ENCODE data around the gene PTBP2.
A peak's percentile ranks its signal among the peaks of the same experiment; 100 is the strongest.

The PTBP2 gene

GRCh38 chr1:96713649-96714048, 7.9 kb upstream of the PTBP2 start:
- H3K4me1 Mint-ChIP-seq, result no peaks in the 10 kb centered on the region
- no peak overlapping the region for H3K4me3 Mint-ChIP-seq
- no peaks in the 10 kb centered on the region for H3K9me3 Mint-ChIP-seq
- no peaks in the 10 kb centered on the region for H3K36me3 Mint-ChIP-seq (ENCODE audit: insufficient read depth)
- no peak overlapping the region for H3K27ac Mint-ChIP-seq (ENCODE audit: low read depth)
- ATAC-seq (replicated peaks; ENCODE audit: extremely low read depth, poor library complexity, severe bottlenecking) (no peak), DNase-seq (ENCODE audit: low spot score in 2 of 2) (no peak)
- peaks cover 29% of the 10 kb centered on the region for H3K27me3 Mint-ChIP-seq

GRCh38 chr1:96714881-96715280, 6.7 kb upstream of the PTBP2 start:
- Mint-ChIP-seq H3K27me3 (peaks cover 29% of the 10 kb centered on the region), H3K4me3 (no peak overlapping the region), H3K36me3 (ENCODE audit: insufficient read depth) (no peaks in the 10 kb centered on the region), H3K4me1 (no peaks in the 10 kb centered on the region), H3K9me3 (no peaks in the 10 kb centered on the region), H3K27ac (ENCODE audit: low read depth) (no peak overlapping the region)
- DNase-seq (ENCODE audit: low spot score in 2 of 2) (no peak), ATAC-seq (replicated peaks; ENCODE audit: extremely low read depth, poor library complexity, severe bottlenecking) (no peak)

- Mint-ChIP-seq H3K36me3 (ENCODE audit: insufficient read depth) (no peaks in the 10 kb centered on the region), H3K4me1 (no peaks in the 10 kb centered on the region), H3K27me3 (peaks cover 29% of the 10 kb centered on the region), H3K4me3 (no peak overlapping the region), H3K27ac (ENCODE audit: low read depth) (no peak overlapping the region), H3K9me3 (no peaks in the 10 kb centered on the region)
- DNase-seq (ENCODE audit: low spot score in 2 of 2) (no peak), ATAC-seq (replicated peaks; ENCODE audit: extremely low read depth, poor library complexity, severe bottlenecking) (no peak)
These were observed 6.1 kb upstream of the PTBP2 start for GRCh38 chr1:96715482-96715881.

GRCh38 chr1:96721053-96721415, 550 bp upstream of the PTBP2 start:
- ATAC-seq (replicated peaks; ENCODE audit: extremely low read depth, poor library complexity, severe bottlenecking) (peak; percentile 2), DNase-seq (ENCODE audit: low spot score in 2 of 2) (no peak)

GRCh38 chr1:96722161-96722922, 758 bp downstream of the PTBP2 start:
- H3K4me3 Mint-ChIP-seq, result peak overlapping the region; percentile 95

More at GRCh38 chr1:96721053-96721415, 550 bp upstream of the PTBP2 start:
- peak overlapping the region; percentile 95 for H3K4me3 Mint-ChIP-seq
- H3K27me3 Mint-ChIP-seq, result peaks cover 5% of the 10 kb centered on the region
- H3K36me3 Mint-ChIP-seq (ENCODE audit: insufficient read depth), result peaks cover 11% of the 10 kb centered on the region
- H3K4me1 Mint-ChIP-seq, result peaks cover 32% of the 10 kb centered on the region
- no peaks in the 10 kb centered on the region for H3K9me3 Mint-ChIP-seq
- H3K27ac Mint-ChIP-seq (ENCODE audit: low read depth), result peak overlapping the region; percentile 90

GRCh38 chr1:96722958-96723357, 1.4 kb downstream of the PTBP2 start:
- Mint-ChIP-seq H3K27me3 (no peaks in the 10 kb centered on the region), H3K36me3 (ENCODE audit: insufficient read depth) (peaks cover 19% of the 10 kb centered on the region), H3K27ac (ENCODE audit: low read depth) (peak overlapping the region; percentile 90), H3K4me3 (peak overlapping the region; percentile 95), H3K9me3 (no peaks in the 10 kb centered on the region), H3K4me1 (peaks cover 44% of the 10 kb centered on the region)
- DNase-seq (ENCODE audit: low spot score in 2 of 2), result no peak
- ATAC-seq (replicated peaks; ENCODE audit: extremely low read depth, poor library complexity, severe bottlenecking), result no peak

More at GRCh38 chr1:96722161-96722922, 758 bp downstream of the PTBP2 start:
- H3K9me3 Mint-ChIP-seq, result no peaks in the 10 kb centered on the region
- DNase-seq (ENCODE audit: low spot score in 2 of 2) (no peak), ATAC-seq (replicated peaks; ENCODE audit: extremely low read depth, poor library complexity, severe bottlenecking) (peak; percentile 62)
- no peaks in the 10 kb centered on the region for H3K27me3 Mint-ChIP-seq
- H3K4me1 Mint-ChIP-seq, result peaks cover 39% of the 10 kb centered on the region
- peaks cover 19% of the 10 kb centered on the region for H3K36me3 Mint-ChIP-seq (ENCODE audit: insufficient read depth)
- peak overlapping the region; percentile 90 for H3K27ac Mint-ChIP-seq (ENCODE audit: low read depth)

GRCh38 chr1:96723377-96723776, 1.8 kb downstream of the PTBP2 start:
- Mint-ChIP-seq H3K9me3 (no peaks in the 10 kb centered on the region), H3K4me1 (peaks cover 49% of the 10 kb centered on the region), H3K4me3 (peak overlapping the region; percentile 95), H3K27me3 (no peaks in the 10 kb centered on the region), H3K27ac (ENCODE audit: low read depth) (peak overlapping the region; percentile 90), H3K36me3 (ENCODE audit: insufficient read depth) (peaks cover 22% of the 10 kb centered on the region)
- no peak for DNase-seq (ENCODE audit: low spot score in 2 of 2)
- no peak for ATAC-seq (replicated peaks; ENCODE audit: extremely low read depth, poor library complexity, severe bottlenecking)

GRCh38 chr1:96723936-96724335, 2.4 kb downstream of the PTBP2 start:
- Mint-ChIP-seq H3K27ac (ENCODE audit: low read depth) (no peak overlapping the region), H3K36me3 (ENCODE audit: insufficient read depth) (peaks cover 25% of the 10 kb centered on the region), H3K4me1 (peaks cover 53% of the 10 kb centered on the region), H3K9me3 (no peaks in the 10 kb centered on the region), H3K27me3 (no peaks in the 10 kb centered on the region), H3K4me3 (no peak overlapping the region)
- no peak for ATAC-seq (replicated peaks; ENCODE audit: extremely low read depth, poor library complexity, severe bottlenecking)
- DNase-seq (ENCODE audit: low spot score in 2 of 2), result no peak

- Mint-ChIP-seq H3K4me1 (peaks cover 64% of the 10 kb centered on the region), H3K27me3 (no peaks in the 10 kb centered on the region), H3K9me3 (no peaks in the 10 kb centered on the region), H3K4me3 (no peak overlapping the region), H3K36me3 (ENCODE audit: insufficient read depth) (peaks cover 21% of the 10 kb centered on the region), H3K27ac (ENCODE audit: low read depth) (peak overlapping the region; percentile 77)
- DNase-seq (ENCODE audit: low spot score in 2 of 2) (no peak), ATAC-seq (replicated peaks; ENCODE audit: extremely low read depth, poor library complexity, severe bottlenecking) (no peak)
These were observed 6.3 kb downstream of the PTBP2 start for GRCh38 chr1:96727860-96728259.

- Mint-ChIP-seq H3K27me3 (no peaks in the 10 kb centered on the region), H3K4me1 (peaks cover 65% of the 10 kb centered on the region), H3K36me3 (ENCODE audit: insufficient read depth) (peaks cover 24% of the 10 kb centered on the region), H3K4me3 (peak overlapping the region; percentile 11), H3K9me3 (no peaks in the 10 kb centered on the region), H3K27ac (ENCODE audit: low read depth) (no peak overlapping the region)
- DNase-seq (ENCODE audit: low spot score in 2 of 2), result no peak
- ATAC-seq (replicated peaks; ENCODE audit: extremely low read depth, poor library complexity, severe bottlenecking), result no peak
These were observed 9.2 kb downstream of the PTBP2 start for GRCh38 chr1:96730574-96731298.

GRCh38 chr1:96741335-96741734, 19.8 kb downstream of the PTBP2 start:
- Mint-ChIP-seq H3K36me3 (ENCODE audit: insufficient read depth) (peaks cover 11% of the 10 kb centered on the region), H3K9me3 (no peaks in the 10 kb centered on the region), H3K27me3 (no peaks in the 10 kb centered on the region), H3K4me1 (peaks cover 33% of the 10 kb centered on the region), H3K4me3 (no peak overlapping the region), H3K27ac (ENCODE audit: low read depth) (no peak overlapping the region)
- no peak for ATAC-seq (replicated peaks; ENCODE audit: extremely low read depth, poor library complexity, severe bottlenecking)
- DNase-seq (ENCODE audit: low spot score in 2 of 2), result no peak

GRCh38 chr1:96746440-96747420, 25.1 kb downstream of the PTBP2 start:
- Mint-ChIP-seq H3K36me3 (ENCODE audit: insufficient read depth) (peaks cover 13% of the 10 kb centered on the region), H3K27me3 (no peaks in the 10 kb centered on the region), H3K4me1 (peaks cover 41% of the 10 kb centered on the region), H3K27ac (ENCODE audit: low read depth) (no peak overlapping the region), H3K4me3 (no peak overlapping the region), H3K9me3 (no peaks in the 10 kb centered on the region)
- DNase-seq (ENCODE audit: low spot score in 2 of 2), result no peak
- no peak for ATAC-seq (replicated peaks; ENCODE audit: extremely low read depth, poor library complexity, severe bottlenecking)

Data from central memory CD8-positive, alpha-beta T cell (primary cell).